GM18511 (cell line): Measurements from ENCODE around the gene RARG.
"Not testable (repeated sequence)": the region's sequence is repeated elsewhere in the genome, so short reads cannot be mapped to it uniquely, and the experiment has no call there.

Experiments used
- ATAC-seq: cut with Tn5 transposase; IDR thresholded peaks from one replicate; pipeline ENCODE4 v1.9.1; 2021; ENCODE audit warnings: mild to moderate bottlenecking, moderate library complexity; ENCODE audit not compliant: unreplicated experiment

RARG gene

DNA sequence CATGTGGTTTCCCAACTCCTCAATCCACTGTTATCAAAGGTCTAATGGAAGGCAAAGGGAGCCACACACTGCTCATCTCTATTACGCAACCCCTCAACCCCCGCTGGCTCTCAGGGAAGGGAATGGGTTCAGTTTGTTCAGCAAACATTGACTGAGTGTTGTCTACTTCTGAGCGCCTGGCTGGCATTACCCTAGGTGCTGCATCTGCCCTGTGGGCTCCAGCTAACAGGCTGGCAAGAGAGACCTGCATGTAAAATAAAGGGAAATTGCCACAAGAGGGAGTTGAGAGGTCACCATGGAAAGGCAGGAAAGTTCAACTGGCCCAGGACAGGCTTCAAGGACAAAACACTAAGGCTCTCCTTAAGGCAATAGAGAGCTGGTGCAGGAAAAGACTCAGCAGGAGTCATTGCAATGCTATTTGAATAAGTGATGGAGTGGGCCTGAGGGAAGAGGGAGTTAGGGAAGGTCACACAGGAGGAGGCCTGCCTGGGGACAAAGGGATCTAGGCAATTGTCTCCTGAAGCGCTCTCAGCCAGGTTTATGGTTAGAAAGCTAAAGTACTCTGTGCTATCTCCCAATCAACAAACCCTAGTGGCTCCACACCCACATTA, 57.0 kb downstream of the RARG start:
- no peak for ATAC-seq

DNA sequence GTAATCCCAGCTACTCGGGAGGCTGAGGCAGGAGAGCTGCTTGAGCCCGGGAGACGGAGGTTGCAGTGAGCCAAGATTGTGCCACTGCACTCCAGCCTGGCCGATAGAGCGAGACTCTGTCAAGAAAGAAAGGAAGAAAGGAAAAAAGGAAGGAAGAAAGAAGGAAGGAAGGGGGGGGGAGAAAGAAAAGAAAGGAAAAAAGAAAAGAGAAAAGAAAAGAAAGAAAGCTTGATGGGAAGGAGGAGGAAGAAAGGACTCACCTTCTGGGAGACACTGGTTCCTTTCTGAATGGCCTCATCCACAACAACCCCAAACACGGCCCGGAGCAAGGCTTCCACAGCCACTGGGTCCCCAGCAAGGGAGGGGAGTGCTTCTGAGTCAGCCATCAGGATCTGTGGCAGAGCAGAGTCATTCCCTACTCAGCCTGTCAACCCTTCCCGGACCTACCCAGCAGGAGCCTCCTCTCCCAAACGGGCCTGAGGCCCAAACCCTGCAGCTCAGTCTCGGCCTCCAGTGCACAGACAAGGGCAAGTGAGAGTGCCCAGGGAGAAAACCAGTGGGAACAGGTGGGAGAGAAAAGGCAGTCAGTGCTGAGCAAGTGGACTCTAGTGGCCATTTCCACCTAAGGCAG, 58.8 kb downstream of the RARG start:
- ATAC-seq, result no peak

DNA sequence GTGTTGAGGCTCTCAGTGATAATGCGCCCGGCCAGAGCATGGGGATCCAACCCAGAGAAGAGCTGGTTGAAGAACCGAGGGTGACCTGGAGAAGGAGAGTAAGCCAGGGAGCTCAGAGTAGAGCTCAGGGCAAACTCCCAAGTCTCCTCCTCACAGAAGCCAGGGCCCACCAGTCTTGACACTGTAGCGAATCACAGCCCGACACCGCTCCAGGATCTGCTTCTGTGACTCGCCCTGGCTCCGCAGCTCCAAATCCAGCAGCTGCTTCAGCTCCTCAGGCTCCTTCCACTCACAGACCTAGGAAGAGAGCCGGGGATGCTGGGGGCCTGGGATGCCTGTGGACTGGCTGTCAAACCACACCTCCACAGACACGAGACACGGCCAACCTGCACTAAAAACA, 59.7 kb downstream of the RARG start:
- ATAC-seq, result no peak

DNA sequence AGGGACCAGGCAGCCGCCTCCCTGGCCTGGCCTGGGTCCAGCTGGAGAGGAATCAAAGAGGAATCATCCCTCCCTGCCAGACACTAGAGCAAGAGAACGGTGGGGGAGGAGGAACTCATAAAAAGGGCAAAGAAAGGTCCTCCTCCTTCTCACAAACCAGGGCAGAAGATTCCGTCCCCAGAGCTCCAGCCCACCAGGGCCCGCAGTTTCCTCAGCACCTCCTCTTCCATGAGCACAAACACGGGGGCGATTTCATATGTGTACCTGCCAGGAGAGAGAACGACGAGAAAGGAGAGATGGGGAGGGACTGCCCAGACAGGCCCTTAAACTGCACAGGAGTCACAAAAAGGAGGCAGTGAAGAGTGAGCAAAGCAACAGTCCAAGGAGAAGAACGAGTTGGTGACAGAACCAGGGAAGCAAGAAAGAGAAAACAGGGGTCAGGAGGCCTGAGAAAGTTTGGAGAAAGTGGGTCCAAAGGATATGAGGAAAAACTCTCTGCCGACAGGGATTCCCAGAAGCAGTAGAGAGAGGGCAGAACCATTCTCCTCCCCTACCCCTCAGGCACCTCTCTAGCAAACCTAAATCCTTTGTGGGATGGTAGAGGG, 60.2 kb downstream of the RARG start:
- no peak for ATAC-seq

DNA sequence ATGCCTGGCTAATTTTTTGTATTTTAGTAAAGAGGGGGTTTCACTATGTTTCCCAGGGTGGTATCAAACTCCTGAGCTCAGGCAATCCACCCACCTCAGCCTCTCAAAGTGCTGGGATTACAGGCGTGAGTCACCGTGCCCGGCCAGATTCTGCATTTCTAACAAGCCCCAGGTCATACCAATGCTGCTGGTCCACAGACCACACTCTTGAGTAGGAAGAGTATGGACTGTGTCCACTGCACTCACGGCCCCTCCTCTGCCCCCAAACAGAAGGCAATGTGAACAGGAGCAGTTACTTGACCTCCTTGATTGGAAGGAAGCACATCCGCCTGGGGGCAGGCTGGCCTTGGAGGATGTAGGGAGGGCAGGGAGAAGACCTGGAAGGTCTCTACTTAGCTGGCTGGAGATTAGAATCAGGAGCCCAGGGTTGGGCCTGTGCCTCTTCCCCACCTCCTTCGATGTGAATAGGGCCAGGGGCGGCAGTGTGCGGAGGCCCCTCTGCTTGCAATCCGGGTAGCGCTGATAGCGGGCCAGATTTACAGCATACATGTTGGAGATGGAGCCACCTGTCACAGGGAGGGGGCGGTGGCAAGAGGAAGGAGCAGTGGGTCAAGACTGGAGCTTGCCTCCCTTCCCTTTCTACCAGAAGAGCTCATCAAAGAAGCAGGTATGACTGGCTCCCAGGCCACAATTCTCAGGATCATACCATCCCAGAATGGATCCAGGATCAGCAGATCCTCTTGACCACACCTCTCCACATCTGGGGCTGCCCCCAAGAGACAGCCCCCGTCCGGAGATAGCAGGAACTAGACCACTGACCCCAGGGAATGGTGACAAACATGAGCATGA, 60.9 kb downstream of the RARG start:
- no peak for ATAC-seq

DNA sequence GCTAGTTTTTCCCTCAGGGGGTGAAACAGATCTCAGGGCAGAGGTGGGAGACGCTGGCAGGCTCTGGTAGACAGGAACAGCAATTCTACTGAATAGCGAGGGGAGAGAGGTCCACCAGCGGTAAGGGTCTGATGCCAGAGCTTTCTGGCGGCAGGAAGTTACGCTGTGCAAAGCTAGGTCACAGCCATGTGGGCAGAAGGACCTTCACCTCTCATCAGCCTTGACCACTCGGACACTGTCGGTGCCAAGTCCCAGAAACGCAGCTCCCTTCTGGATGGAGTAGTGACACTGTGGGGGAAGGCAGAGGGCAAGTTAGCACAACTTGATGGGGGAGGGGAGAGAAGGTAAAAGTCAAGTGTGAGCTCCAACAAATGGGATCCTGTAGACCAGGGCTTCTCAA, 61.8 kb downstream of the RARG start:
- ATAC-seq, result no peak

DNA sequence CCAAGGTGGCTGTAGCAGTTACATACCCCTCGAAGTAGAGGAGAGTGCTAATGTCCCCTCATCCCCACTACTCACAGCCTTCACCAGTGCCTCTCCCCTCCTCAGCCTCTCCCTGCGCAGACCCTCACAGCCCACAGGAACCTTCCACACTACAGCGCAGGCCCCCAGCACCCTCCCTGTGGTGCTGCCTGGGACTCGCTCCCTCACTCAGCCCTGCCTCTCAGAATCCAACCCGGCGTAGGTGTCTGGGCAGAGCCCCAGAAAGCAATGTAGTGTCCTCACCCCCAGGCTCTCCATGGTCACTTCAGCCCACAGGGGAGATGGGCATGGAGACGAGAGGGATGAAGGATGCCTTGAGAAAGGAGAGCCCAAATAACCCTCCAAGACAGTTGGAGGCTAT, 62.4 kb downstream of the RARG start:
- ATAC-seq, result no peak

DNA sequence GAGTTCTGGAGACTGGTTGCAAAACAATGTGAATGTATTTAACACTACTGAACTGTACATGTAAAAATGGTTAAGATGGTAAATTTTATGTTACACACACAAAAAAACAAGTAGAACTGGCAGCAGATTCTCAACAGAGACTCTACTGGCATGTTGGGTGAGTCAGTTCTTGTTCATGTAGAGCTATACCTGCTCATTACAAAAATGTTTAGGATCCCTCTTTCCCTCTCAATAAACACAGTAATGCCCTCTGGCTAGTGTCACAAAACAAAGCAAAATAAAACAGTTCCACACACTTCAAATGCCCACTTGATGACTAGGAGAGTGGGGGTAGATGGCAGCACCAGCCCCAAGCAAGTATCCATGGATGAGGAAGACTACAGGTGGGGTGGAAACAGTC, 65.2 kb downstream of the RARG start:
- ATAC-seq, result no peak

DNA sequence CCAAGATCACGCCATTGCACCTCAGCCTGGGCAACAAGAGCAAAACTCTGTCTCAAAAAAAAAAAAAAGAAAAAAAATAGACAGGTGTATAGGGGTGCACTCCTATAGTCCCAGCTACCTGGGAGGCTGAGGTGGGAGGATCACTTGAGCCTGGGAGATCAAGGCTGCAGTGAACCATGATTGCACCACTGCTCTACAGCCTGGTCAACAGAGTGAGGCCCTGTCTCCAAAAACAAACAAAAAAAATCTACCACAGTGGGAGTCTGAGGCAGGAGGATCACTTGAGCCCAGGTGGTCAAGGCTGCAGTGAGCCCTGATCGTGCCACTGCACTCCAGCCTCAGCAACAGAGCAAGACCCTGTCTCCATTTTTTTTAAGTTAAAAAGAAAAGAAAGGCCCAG, 69.0 kb downstream of the RARG start:
- ATAC-seq, result not testable (repeated sequence)

DNA sequence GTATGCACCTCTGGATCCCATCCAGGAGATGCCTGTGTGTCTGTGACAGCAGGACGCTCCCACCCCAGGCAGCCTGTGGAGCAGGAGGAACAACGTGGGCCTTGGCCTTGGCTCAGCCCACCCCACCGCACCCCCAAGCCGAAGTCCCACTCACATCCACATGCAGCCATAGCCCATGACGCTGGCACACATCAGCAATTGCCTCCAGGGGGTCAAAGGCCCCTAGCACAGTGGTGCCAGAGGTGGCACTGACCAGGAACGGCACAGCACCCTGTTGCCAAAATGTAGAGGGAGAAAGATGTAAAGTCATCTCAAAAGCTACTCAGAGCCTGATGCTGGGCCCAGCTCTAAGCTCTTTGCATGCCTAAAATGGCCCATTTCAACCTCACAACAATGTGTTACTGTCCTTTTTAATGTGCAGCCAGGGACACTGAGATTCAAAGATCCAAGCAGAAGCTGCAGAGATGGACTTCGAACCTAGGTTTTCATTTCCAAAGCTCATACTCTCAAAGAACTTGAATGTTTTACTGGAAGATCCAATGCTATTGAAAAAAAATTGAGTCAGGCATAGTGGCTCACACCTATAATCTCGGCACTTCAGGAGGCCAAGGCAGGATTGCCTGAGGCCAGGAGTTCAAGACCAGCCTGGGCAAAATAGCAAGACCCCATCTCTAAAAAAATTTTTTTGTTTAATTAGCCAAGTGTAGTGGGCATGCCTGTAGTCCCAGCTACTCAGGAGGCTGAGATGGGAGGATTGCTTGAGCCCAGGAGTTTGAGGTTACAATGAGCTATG, 70.7 kb downstream of the RARG start:
- ATAC-seq, result no peak

DNA sequence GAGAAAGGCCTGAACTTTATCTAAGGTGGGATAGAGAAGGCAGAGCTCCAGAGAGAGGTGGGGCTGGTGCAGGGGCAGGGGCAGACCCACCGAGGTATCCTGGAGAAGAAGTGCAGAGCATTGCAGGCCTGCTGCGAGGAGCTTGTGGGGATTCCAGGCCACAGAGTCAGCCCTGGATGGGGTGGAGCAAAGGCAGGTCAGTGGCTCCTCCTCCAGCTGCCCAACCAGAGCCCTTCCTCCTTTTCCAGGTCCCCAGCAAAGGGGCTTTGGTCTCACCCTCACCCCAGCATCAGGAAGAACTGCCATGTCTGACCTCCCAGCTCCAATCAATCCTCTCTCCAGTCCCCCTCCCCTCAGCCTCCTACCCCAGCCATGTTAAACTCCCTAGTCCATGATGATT, 71.3 kb downstream of the RARG start:
- ATAC-seq, result no peak
